Smooth muscle cell of the brain vasculature (primary cell): ENCODE measurements around the gene ESPN.
"Not testable (repeated sequence)": the region's sequence is repeated elsewhere in the genome, so short reads cannot be mapped to it uniquely, and the experiment has no call there.

ENCODE experiments used
- DNase-seq: peaks from one replicate; pipeline ENCODE4 v3.0.0-alpha.2; 2012; ENCODE audit warnings: low read depth, low spot score

Gene ESPN

DNA sequence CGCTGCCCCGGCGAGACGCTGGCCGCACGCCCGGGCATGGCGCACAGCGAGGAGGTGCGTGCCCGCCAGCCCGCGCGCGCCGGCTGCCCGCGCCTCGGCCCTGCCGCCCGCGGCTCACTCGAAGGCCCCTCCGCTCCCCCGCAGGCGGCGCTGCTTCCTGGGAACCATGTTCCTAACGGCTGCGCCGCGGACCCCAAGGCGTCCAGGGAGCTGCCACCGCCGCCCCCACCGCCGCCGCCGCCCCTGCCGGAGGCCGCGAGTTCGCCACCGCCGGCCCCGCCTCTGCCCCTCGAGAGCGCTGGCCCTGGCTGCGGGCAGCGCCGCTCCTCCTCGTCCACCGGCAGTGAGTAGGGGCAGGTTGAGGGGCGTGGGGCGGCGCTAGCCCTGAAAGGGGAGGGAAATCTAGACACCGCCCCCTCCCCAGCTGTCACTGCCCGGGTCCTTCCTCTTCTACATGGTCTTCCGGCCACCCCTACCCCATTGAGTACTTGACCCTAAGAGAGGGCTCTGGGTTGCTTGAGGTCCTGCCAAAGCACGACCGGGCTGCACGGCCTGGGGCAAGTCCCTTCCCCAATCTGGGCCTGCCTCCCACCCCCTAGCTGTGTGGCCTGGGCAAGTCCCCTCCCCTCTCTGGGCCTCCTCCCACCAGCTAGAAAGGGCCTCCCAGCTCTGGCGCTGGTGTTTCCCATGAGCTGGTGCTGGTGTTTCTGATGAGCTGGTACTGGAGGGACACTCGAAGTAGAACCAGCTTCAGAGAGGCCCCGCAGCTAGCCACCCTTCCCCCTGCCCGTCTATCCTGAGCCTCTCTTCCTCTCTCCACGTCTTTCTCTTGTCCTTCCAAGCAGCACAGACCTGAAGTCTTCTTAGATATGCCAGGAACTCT lies 24.4 kb downstream of the ESPN start:
- DNase-seq, result no peak

DNA sequence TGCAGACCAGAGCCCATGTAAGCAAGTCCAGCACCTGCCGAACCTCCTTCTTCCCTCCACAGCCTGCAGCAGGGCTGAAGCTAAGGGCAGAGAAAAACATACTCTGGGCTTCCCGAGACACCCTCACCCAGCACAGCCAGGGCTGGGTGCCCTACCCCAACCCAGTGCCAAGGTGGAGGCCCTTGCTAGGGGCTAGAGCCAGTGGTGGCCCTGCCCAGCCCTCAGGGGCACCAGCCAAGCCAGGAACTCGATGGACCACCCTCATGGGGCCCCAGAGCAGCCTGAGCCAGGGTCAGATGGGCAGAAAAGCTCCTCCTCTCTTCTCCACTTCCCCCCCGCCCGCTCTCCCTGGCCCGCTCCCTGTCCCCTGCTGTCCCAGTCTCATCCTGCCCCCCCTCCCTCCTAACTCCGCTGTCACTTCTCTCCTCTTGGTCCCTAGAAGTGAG lies 25.5 kb downstream of the ESPN start:
- DNase-seq, result no peak

GRCh38 chr1:6450486-6450885 lies 25.9 kb downstream of the ESPN start:
- not testable (repeated sequence) for DNase-seq

DNA sequence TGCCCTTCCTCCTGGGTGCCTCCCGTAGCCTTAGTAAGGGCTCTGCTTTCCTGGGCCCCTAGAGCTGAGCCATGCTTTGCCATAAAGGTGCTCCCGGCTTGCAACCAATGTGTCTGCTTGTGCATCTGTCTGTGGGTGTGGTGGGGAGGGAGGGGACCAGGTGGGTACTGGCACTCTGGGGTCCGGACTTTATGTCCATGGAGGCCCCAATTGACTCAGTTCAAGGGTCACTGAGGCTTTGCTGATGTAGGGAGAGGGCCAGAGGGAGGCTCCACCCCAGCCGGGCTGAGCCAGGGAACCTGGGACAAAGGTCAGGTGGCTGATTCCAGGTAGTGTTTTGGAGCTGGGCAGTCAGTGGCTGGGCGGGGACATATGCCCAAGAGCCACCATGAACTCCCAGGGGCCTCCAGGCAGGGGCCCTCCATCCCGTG lies 26.4 kb downstream of the ESPN start:
- DNase-seq, result no peak

GRCh38 chr1:6453895-6454855 lies 29.6 kb downstream of the ESPN start:
- DNase-seq, result not testable (repeated sequence)

DNA sequence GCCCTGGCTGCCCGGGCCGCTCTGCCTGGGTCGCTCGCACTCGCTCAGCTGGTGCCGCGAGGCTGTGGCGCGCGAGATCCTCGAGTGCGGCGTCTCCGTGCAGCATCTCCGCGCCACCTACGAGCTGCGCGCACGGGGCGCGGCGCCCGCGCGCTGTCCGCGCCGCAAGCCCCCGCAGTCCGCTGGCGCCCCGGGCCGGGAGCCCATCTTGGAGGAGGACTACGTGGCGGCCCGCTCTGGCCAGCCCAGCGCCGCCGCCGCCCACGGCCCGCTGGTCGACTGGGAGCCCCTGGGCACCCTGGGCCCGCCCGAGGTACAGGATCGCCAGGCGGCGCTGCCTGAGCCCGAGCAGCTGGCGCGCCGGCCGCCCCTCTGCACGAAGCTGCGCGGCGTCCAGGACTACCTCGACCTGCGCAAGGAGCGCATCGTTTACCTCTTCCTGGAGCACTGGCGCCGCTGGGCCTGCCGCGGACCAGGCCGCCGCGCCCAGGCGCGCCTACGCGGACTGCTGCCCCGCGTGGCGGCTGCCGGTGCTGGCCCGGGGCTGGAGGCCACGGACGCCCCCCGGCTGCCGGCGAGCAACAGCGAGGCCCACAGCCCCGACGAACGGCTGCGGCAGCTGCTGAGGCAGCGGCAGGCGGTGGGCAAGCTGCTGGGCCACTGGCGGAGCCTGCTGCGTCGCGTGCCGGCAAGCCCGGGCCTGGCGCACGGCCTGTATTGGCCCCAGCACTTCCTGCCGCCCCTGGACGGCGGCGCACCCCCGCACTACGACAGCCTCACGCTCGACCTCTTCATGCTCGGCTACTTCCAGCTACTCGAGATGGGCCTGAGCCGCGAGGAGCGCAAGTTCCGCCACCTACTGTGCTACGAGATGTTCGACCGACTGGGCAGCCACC lies 30.5 kb downstream of the ESPN start:
- no peak for DNase-seq

GRCh38 chr1:6455752-6456520 lies 31.4 kb downstream of the ESPN start:
- DNase-seq, result not testable (repeated sequence)

- no peak for DNase-seq
These were observed 32.4 kb downstream of the ESPN start for GRCh38 chr1:6456800-6457466.

DNA sequence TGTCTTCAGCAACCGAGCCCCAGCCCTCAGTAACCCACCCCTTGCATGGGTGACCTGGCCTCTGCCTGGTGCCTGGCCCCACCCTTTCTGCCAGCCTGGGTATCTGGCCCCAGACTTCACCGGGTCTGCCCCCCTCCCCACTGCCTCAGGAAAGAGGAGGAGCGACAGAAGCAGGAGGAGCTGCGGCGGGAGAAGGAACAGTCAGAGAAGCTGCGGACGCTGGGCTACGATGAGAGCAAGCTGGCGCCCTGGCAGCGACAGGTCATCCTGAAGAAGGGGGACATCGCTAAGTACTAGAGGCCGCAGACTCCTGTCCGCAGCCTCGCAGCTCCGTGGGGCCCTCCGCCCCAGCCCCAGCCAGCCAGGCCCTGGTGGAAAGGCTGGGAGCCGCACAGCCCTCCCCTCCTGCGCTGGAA lies 35.3 kb downstream of the ESPN start:
- DNase-seq, result no peak

DNA sequence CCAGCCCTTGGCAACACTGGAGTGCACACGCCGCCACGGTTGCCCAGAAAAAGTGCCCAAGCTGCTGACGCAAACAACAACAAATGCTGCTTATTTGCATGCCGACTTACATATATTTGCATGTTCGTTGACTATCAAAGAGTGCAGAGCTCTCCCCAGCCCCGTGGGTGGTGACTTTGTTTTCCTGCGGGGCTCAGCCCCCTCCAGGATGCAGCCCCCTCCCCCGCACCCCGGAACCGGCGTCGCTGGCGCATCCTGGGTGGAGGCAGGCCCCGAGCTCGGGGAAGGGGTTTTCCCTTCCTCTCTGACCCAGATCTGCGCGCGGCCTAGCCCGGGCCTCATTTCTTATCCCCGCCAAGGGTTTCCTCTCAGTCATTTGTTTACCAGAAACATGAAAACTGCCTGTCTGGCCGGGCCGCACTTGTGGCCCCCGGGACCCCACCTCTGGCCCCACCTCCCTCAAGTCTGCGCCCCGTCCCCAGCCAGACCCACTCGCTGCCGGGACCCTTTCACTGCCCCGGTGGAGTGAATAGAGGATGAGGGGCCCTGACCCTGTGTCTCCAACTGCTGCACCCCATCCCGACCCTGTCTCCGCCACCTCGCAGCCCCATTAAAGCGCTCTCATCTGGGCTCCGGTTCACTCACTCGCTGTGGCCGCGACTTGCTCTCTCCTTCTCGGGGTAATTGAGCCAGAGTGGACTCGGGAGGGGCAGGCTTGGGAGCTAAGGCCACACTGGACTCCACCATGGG lies 35.9 kb downstream of the ESPN start:
- DNase-seq, result no peak

DNA sequence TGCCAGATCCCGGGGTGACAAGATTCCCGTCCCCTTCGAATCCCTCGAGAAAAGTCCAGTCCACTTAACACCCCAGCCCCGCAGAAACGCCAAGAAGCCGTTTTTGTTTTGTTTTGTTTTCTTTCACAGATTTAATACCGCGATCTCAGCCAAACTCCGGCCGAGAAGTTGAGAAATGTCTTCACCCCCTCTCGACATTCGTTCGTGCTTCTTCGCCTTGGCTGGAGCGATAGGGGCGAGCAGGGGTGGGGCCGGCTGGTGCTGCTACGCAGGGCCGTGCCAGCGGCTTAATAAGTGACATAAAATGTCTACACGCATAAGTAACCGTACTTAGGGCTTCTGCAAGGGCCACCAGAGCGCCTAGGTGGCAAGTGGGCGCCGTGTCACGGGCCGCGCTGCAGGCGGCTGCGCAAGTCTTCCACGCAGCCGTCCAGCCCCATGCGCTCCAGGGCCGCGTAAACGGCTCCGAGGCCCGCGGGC lies 36.5 kb downstream of the ESPN start:
- no peak for DNase-seq

- DNase-seq, result no peak
These were observed 37.2 kb downstream of the ESPN start for GRCh38 chr1:6461538-6462411.

DNA sequence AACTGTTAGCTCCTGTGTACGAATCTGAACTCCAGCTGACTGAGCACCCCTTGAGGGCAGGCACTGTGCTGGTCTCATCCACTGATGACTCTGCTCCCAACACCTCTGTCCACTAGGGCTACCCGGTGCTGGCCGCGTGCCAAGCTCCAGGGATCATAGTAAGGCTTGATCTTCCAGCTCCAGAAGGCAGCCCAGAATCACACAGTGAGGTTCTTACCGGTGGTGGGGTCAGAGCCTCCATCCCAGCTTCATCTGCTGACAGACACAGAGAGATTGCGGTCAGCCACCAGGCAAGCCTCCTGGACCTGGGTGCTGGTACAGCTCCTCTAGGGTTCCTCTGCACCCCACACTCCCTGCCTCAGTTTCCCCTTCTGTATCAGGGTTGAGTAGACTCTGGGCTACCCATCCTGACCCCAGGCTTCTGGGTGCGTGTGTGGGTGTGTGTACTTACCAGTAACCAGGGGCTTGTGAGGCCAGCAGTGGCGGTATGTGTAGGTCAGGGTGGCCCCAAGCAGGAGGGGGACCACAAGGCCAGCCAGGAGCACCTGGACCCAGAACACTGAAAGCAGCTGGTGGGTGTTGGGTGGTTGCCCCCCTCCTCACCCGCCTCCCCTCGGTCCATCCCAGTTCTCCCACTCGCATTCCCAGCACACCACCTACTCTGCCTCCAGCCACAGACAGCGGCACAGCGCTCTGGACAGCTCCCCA lies 38.0 kb downstream of the ESPN start:
- no peak for DNase-seq

DNA sequence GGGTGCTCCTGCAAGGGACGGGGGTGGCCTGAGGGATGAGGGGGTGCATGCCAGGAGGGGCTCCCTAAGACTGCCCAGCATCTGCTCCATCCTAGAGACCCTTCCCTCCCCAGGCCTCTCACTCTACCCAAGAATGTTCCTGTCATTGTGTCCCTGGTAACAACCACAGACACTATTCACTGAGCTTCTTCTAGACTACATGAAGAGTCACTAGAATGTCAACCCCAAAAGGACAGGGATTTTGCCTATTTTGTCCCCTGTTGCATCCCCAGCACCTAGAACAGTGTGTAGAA lies 38.5 kb downstream of the ESPN start:
- no peak for DNase-seq

DNA sequence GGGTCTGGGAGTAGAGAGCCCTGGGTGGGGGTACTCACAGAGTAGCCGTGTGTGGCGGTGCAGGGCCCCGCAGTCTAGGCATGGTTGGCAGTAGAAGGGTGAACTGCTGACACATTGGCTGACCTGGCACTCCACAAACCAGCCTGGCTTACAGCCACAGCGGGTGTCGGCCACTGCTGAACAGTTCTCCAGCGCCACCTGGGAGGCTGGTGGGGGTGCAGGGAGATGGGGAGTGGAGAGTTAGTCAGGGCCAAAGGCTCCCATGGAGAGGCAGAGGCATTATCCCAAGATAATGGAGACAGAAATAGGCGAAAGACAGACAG lies 39.9 kb downstream of the ESPN start:
- no peak for DNase-seq

DNA sequence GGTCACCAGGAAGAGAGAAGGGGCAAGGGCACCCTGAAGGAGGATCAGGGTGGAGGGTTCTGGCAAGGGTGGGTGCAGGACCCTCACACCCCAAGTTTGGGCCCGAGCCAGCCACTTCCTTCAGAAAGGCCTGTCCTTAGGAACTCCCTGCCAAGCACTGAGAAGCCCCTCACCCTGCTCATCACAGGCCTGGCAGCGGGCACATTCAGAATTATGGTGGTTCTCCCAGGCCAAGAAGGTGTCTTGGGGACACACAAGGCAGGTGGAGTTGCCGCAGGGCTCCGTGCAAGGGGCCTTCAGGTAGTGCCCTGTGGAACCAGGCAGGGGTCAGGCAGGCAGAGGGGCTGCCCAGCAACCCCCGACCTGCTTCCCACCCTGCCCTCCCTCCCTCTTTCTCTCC lies 40.3 kb downstream of the ESPN start:
- DNase-seq, result no peak

- no peak for DNase-seq
These were observed 41.0 kb downstream of the ESPN start for GRCh38 chr1:6465461-6466005.

- no peak for DNase-seq
These were observed 41.4 kb downstream of the ESPN start, which contains the start of gene TNFRSF25 for GRCh38 chr1:6466023-6466422. Gene TNFRSF25, minus strand, starts transcription at chr1:6466173. Its CDS starts 66 bp downstream, at chr1:6466107.
